ENCODE results near the gene SLC35B3. TPM values are rescaled to one million over a fixed set of nuclear protein-coding genes. Genes with fewer than 3 reads are reported as not detected.
"Not testable (repeated sequence)": the region's sequence is repeated elsewhere in the genome, so short reads cannot be mapped to it uniquely, and the experiment has no call there.

Gene SLC35B3
- 24.1 TPM for total RNA-seq

DNA sequence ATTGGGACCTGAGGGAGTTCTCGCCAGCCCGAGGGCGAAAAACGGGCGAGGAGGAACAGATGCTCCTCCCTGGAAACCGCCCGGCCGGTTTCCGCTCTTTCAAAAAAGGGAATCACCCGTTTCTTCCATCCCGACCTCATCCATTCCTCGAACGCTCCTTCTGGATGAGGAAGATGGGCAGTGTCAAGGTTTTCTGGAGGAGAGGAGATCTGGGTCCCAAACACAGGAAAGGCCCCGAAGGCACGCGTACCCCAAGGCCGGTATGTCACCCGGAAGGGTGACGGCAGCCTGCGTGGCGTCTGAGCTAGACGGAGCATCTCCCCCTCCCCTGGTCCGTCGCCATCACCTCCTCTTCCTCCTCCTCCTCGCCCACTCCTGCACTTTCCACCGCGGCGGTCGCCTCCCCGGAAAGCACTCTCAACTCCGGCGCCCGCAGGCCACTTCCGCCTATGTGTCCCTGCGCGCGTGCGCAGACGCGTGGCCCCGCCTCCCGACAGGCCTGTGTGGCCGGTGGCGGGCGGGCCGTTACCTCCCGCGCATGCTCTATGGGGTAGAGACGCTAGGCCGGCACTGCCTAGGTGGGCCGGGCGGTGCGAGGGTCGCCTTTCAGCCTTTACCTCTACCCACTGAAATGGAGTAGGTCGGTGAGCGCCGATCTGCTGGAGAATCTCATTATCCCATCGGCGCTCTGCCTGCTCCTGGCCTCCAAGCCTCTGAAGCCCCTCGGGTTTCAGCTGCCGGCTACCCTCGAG, at the start of gene SLC35B3:
SLC35B3 (minus strand) TSS at position 453 of the 752 bp plus-strand sequence.
- DNase-seq (ENCODE audit: low spot score): peak; percentile 95

DNA sequence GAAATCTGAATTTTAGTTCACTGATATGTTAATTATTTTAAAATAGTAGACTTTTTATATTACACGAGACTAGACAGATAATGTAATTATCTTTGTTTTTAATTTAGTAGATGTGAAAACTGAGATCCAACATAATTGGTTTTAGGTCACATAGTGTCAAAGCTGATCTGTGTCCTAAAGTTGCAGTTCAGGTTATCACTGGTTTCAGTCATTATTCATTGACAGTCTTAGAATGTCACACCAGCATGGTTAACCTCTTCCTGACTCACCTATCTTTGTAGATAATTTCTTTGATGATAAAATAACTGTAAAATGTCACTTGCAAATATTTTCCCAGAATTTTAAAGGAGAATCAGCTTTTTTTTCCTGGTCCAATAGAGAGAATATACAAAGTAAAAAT, 48.3 kb upstream of the SLC35B3 start:
- DNase-seq (ENCODE audit: low spot score): no peak

GRCh38 chr6:8481727-8482126, 46.4 kb upstream of the SLC35B3 start:
- DNase-seq (ENCODE audit: low spot score): no peak

DNA sequence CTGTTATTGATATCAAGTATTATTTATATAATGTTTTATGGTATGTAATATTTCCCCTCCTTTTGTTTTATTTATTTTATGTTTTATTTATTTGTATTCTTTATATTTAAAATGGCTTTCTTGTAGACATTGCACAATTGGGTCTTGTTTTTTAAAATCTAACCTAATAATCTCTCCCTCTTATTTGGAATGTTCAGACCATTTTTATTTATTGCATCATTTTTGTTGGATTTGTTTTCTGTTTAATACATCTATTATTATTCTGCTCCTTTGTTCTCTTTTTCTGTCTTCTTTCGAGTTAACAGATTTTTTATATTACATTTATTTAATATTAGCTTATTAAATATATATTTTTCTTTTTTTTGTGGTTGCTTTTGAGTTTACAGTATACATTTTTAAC, 43.1 kb upstream of the SLC35B3 start:
- DNase-seq (ENCODE audit: low spot score): no peak

GRCh38 chr6:8476656-8477055, 41.3 kb upstream of the SLC35B3 start:
- DNase-seq (ENCODE audit: low spot score): no peak

- DNase-seq (ENCODE audit: low spot score): no peak
These were observed 33.4 kb upstream of the SLC35B3 start for GRCh38 chr6:8468552-8469356.

- DNase-seq (ENCODE audit: low spot score): no peak
These were observed 27.3 kb upstream of the SLC35B3 start for GRCh38 chr6:8462694-8463093.

- no peak for DNase-seq (ENCODE audit: low spot score)
These were observed 26.8 kb upstream of the SLC35B3 start for GRCh38 chr6:8462169-8462568.

DNA sequence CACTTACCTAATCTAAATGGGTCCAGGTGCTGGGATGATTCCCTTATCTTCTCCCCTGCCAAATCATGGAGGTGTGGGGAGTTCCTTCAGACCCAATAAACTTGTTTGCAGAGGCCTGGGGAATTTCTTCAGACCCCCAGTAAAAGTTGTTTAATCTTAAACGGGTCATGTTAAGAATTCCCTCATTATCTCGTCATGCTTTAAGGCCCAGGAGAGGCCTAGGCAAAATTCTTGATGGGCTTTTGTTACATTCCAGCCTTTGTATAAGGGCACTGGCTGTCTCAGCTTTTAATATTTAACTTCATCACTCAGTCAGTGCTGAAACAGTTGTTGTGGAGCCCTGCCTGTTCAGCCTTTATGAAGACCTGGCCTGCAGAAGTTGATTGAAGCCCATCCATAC, 11.0 kb upstream of the SLC35B3 start:
- DNase-seq (ENCODE audit: low spot score): no peak

DNA sequence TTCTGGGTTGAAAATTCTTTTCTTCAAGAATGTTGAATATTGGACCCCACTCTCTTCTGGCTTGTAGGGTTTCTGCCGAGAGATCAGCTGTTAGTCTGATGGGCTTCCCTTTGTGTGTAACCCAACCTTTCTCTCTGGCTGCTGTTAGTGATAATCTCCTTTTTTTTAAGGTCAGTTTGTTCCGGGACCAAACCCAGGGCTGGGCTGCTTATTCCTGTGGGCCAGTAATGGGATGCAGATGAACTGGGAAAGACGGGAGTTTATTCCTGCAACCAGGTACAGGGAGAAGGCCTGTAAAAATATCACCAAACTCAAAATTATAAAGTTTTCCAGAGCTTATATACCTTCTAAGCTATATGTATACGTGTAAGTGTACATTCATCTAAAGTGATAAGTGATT, 10.6 kb upstream of the SLC35B3 start:
- not testable (repeated sequence) for DNase-seq (ENCODE audit: low spot score)

- no peak for DNase-seq (ENCODE audit: low spot score)
These were observed 6.8 kb upstream of the SLC35B3 start for GRCh38 chr6:8442150-8442549.

DNA sequence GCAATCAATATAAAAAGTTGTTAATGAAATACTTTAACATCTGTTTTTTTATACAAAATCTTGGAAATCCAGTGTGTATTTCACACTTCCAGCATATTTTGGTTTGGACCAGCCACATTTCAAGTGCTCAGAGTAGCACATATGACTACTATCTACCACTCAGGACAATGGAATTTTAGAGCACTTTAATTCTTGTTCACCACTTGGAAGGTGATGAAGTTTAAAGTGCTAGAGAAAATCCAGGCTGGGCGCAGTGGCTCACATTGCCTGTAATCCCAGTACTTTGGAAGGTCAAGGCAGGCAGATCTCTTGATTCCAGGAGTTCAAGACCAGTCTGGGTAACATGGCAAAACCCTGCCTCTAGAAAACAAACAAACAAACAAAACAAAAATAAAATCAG, 6.1 kb upstream of the SLC35B3 start:
- no peak for DNase-seq (ENCODE audit: low spot score)

DNA sequence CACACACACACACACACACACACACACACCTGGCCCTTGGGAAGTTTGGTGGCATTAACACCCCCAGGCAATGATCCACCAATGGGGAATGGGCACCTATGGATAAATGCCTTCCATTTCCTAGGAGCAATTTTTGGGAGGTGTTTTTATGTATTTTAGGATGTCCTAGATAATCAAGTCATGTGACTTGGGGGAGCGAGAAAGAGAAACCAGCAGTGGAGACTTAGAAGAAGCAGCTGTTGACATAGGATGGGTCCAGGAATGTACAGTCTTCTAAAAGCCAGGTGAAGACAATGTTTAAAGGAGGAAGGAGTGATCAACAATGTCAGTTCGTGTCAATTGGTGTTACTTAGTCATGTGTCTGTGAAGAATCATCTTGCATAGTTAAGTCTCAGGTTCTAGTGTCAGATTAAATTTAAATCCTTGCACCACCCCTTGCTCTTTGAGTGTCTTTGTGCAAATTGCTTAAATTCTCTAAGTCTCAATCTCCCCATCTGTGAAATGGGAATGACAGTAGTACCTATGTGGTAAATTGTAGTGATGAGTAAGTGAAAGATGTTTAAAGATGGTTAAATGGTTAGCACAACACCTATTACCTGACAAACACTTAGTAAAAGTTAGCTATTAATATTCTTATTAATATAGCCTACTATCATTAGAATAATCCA, 4.4 kb upstream of the SLC35B3 start:
- no peak for DNase-seq (ENCODE audit: low spot score)

- DNase-seq (ENCODE audit: low spot score): no peak
These were observed 2.5 kb upstream of the SLC35B3 start for GRCh38 chr6:8437813-8438212.

DNA sequence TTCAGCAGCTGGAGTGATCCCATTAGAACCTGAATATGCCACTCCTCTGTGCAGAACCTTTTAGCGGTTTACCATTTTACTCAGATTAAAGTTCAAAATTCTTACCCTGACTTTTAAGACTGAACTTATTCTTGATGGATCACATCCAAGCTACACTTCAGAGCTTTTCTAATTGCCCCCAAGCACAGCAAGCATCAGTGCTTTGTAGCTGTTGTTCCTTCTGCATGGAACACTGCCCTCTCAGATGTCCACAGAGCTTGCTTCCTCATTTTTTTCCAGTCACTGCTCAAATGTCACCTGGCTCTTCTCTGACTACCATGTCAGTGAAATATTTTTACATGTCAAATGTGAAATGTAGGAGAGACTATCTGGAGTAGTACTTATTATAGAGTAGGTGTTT, 1.6 kb upstream of the SLC35B3 start:
- no peak for DNase-seq (ENCODE audit: low spot score)

GRCh38 chr6:8435845-8436168, 462 bp upstream of the SLC35B3 start:
- no peak for DNase-seq (ENCODE audit: low spot score)

DNA sequence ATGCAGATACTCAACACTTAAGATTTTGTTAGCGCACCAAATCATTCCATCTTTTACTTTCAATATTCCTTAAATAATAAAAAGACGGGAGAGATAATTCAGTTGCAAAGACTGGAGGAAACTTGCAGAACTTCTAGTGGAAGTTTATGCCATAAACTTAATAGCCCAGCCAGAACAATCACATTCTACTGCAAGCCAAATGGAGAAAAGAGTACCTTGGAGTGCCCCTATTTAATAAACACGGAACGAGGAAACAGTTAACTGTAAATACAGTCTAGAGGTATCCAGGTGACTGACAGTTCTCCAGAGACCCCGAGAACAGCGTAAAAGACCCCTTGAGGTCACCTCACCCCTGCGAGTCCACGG, 635 bp downstream of the SLC35B3 start:
- no peak for DNase-seq (ENCODE audit: low spot score)

DNA sequence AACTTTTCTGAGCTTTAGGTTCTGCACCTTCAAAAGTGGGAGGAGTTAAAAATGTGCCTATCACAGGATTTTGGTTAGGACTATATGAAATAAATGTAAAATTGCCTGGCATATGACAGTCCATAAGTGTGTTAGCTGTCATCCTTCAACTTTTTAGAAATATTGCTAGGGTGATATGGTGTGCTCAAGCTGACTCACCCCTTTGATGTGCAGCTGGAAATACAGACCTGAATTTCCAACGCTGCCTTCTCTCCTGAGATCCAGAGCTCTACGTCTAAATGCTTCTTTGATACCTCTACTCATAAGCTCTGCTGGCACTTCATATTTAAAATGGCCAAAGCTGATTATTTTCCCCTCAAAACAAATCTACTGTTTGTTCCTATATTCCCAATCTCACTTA, 2.7 kb downstream of the SLC35B3 start:
- DNase-seq (ENCODE audit: low spot score): no peak

DNA sequence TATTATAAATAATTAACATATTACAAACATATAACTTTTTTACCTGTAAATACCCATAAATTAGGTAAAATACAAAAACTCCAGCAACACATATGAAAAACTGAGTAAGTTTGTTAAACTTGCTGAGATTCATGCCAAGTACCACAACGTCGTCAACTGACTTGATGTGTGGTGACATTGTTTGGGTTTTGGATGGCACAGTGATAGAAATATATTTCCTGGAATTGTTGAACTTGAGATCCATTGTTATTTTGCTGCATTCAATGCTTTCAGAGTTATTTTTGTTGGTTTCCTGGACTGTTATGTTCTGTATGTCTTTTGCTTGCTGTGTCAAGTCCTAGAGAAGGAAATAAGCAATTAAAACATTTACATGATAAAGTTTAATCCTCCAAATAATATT, 5.5 kb downstream of the SLC35B3 start:
- DNase-seq (ENCODE audit: low spot score): no peak

GRCh38 chr6:8426544-8426943, 8.8 kb downstream of the SLC35B3 start:
- not testable (repeated sequence) for DNase-seq (ENCODE audit: low spot score)

- no peak for DNase-seq (ENCODE audit: low spot score)
These were observed 15.2 kb downstream of the SLC35B3 start for GRCh38 chr6:8420031-8420588.

- no peak for DNase-seq (ENCODE audit: low spot score)
These were observed 19.4 kb downstream of the SLC35B3 start for GRCh38 chr6:8415913-8416312.

DNA sequence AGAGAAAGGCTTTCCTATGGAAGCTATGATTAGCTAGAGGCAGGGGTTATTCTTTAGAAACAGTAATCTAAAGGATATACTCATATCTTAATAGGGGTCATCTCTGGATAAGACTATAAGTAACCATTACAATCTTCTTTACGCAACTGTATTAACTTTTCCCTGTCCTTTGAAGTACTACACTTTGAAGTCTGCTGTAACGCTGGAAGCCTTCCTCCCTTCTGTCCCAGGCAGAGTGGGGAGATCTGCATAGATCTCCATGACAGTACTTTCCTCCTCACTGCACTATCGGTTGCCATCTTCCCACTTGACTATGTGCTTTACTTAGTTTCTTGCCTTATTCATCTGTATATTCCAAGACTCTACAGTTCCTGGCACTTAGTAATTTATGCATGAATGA, 20.1 kb downstream of the SLC35B3 start:
- no peak for DNase-seq (ENCODE audit: low spot score)
